Inferior parietal cortex (tissue), 1 donor: Measurements from ENCODE around the gene MPRIP.
"Not testable (repeated sequence)": the region's sequence is repeated elsewhere in the genome, so short reads cannot be mapped to it uniquely, and the experiment has no call there.

Experiments
- DNase-seq: peaks from one replicate; pipeline ENCODE4 v3.0.0-alpha.2; 2016; ENCODE audit errors: extremely low spot score

Gene MPRIP

GRCh38 chr17:17144916-17145665 is 102.8 kb downstream of the MPRIP start:
- no peak for DNase-seq

GRCh38 chr17:17146786-17147406 is 104.6 kb downstream of the MPRIP start:
- no peak for DNase-seq

- no peak for DNase-seq
Observed at GRCh38 chr17:17147821-17148220, 105.6 kb downstream of the MPRIP start.

- no peak for DNase-seq
Observed at GRCh38 chr17:17149520-17150447, 107.5 kb downstream of the MPRIP start.

- DNase-seq = no peak
Observed at GRCh38 chr17:17150448-17150800, 108.2 kb downstream of the MPRIP start.

GRCh38 chr17:17151055-17151454 is 108.8 kb downstream of the MPRIP start:
- no peak for DNase-seq

- no peak for DNase-seq
Observed at GRCh38 chr17:17151541-17151940, 109.3 kb downstream of the MPRIP start.

- peak; percentile 77 for DNase-seq
Observed at GRCh38 chr17:17151962-17152361, 109.7 kb downstream of the MPRIP start.

- no peak for DNase-seq
Observed at GRCh38 chr17:17152385-17152784, 110.1 kb downstream of the MPRIP start.

GRCh38 chr17:17153071-17153470 is 110.8 kb downstream of the MPRIP start:
- DNase-seq = no peak

- no peak for DNase-seq
Observed at GRCh38 chr17:17153709-17154108, 111.5 kb downstream of the MPRIP start.

- DNase-seq = no peak
Observed at GRCh38 chr17:17154556-17154955, 112.3 kb downstream of the MPRIP start.

GRCh38 chr17:17154981-17155380 is 112.7 kb downstream of the MPRIP start:
- DNase-seq = no peak

GRCh38 chr17:17155568-17155967 is 113.3 kb downstream of the MPRIP start:
- no peak for DNase-seq

- no peak for DNase-seq
Observed at GRCh38 chr17:17156107-17156506, 113.8 kb downstream of the MPRIP start.

- DNase-seq = no peak
Observed at GRCh38 chr17:17156511-17156910, 114.3 kb downstream of the MPRIP start.

- no peak for DNase-seq
Observed at GRCh38 chr17:17157041-17157440, 114.8 kb downstream of the MPRIP start.

- not testable (repeated sequence) for DNase-seq
Observed at GRCh38 chr17:17158506-17158905, 116.2 kb downstream of the MPRIP start.

GRCh38 chr17:17159571-17159970 is 117.3 kb downstream of the MPRIP start:
- DNase-seq = peak; percentile 51

GRCh38 chr17:17161121-17161520 is 118.9 kb downstream of the MPRIP start:
- DNase-seq = no peak

- no peak for DNase-seq
Observed at GRCh38 chr17:17161759-17162158, 119.5 kb downstream of the MPRIP start.

GRCh38 chr17:17164156-17164555 is 121.9 kb downstream of the MPRIP start:
- DNase-seq = no peak
